HS-27A (cell line): ENCODE measurements around the gene RPTOR.

Source experiments
- DNase-seq: peaks from one replicate; pipeline ENCODE4 v3.0.0-alpha.2; 2012; ENCODE audit warnings: low read depth, missing footprints

Gene RPTOR

GRCh38 chr17:80950466-80951120 is 406.0 kb downstream of the RPTOR start:
- DNase-seq, result no peak

GRCh38 chr17:80951121-80952090 is 406.8 kb downstream of the RPTOR start:
- DNase-seq, result no peak

- DNase-seq, result no peak
These were observed 407.7 kb downstream of the RPTOR start for GRCh38 chr17:80952291-80952690.

- no peak for DNase-seq
These were observed 409.1 kb downstream of the RPTOR start for GRCh38 chr17:80953471-80954315.

- DNase-seq, result no peak
These were observed 410.4 kb downstream of the RPTOR start for GRCh38 chr17:80955078-80955477.

- no peak for DNase-seq
These were observed 411.1 kb downstream of the RPTOR start for GRCh38 chr17:80955671-80956280.

- DNase-seq, result no peak
These were observed 411.9 kb downstream of the RPTOR start for GRCh38 chr17:80956321-80957190.

GRCh38 chr17:80957461-80957941 is 412.9 kb downstream of the RPTOR start:
- no peak for DNase-seq

GRCh38 chr17:80959330-80960036 is 414.8 kb downstream of the RPTOR start:
- no peak for DNase-seq

GRCh38 chr17:80960037-80960796 is 415.6 kb downstream of the RPTOR start:
- no peak for DNase-seq

- DNase-seq, result no peak
These were observed 416.3 kb downstream of the RPTOR start for GRCh38 chr17:80960797-80961452.

- DNase-seq, result no peak
These were observed 417.1 kb downstream of the RPTOR start for GRCh38 chr17:80961541-80962330.

- no peak for DNase-seq
These were observed 418.0 kb downstream of the RPTOR start for GRCh38 chr17:80962356-80963329.

- no peak for DNase-seq
These were observed 419.3 kb downstream of the RPTOR start for GRCh38 chr17:80963812-80964543.

- DNase-seq, result no peak
These were observed 419.9 kb downstream of the RPTOR start for GRCh38 chr17:80964544-80964856.
